CD4-positive, alpha-beta T cell treated with Interferon gamma for 1 hour (primary cell): ENCODE data around the gene EPB41.

ENCODE experiments used
- DNase-seq: peaks from one replicate; pipeline ENCODE4 v3.0.0-alpha.2; 2020

Gene EPB41

GRCh38 chr1:28891256-28891655, 23.1 kb upstream of the EPB41 start:
- no peak for DNase-seq

GRCh38 chr1:28893403-28894102, 20.8 kb upstream of the EPB41 start:
- DNase-seq, result no peak

- no peak for DNase-seq
These were observed 19.6 kb upstream of the EPB41 start for GRCh38 chr1:28894785-28895184.

- DNase-seq, result no peak
These were observed 18.3 kb upstream of the EPB41 start for GRCh38 chr1:28895896-28896608.

- no peak for DNase-seq
These were observed 17.8 kb upstream of the EPB41 start for GRCh38 chr1:28896609-28896986.

- DNase-seq, result no peak
These were observed 16.6 kb upstream of the EPB41 start for GRCh38 chr1:28897789-28898188.

GRCh38 chr1:28898405-28898881, 15.9 kb upstream of the EPB41 start:
- no peak for DNase-seq

GRCh38 chr1:28899267-28899666, 15.1 kb upstream of the EPB41 start:
- DNase-seq, result no peak

GRCh38 chr1:28900562-28900961, 13.8 kb upstream of the EPB41 start:
- DNase-seq, result no peak

GRCh38 chr1:28902738-28903137, 11.6 kb upstream of the EPB41 start:
- DNase-seq, result no peak

- no peak for DNase-seq
These were observed 8.3 kb upstream of the EPB41 start for GRCh38 chr1:28905921-28906666.

- no peak for DNase-seq
These were observed 5.2 kb upstream of the EPB41 start for GRCh38 chr1:28909198-28909597.

- no peak for DNase-seq
These were observed 3.8 kb upstream of the EPB41 start for GRCh38 chr1:28910379-28911115.

GRCh38 chr1:28913786-28914227, 562 bp upstream of the EPB41 start:
- no peak for DNase-seq

- peak; percentile 9 for DNase-seq
These were observed 894 bp downstream of the EPB41 start for GRCh38 chr1:28915031-28915895.

- no peak for DNase-seq
These were observed 3.4 kb downstream of the EPB41 start for GRCh38 chr1:28917757-28918118.

- DNase-seq, result no peak
These were observed 7.0 kb downstream of the EPB41 start for GRCh38 chr1:28921286-28921869.

- no peak for DNase-seq
These were observed 11.1 kb downstream of the EPB41 start for GRCh38 chr1:28925350-28925891.

- peak; percentile 24 for DNase-seq
These were observed 12.4 kb downstream of the EPB41 start for GRCh38 chr1:28926629-28927265.

- no peak for DNase-seq
These were observed 12.9 kb downstream of the EPB41 start for GRCh38 chr1:28927266-28927647.
